GM12878 (cell line): Measurements from ENCODE around the gene ETV3L. TPM values are rescaled to one million over a fixed set of nuclear protein-coding genes. Genes with fewer than 3 reads are reported as not detected.

Source experiments
- BCL11A ChIP-seq: IDR thresholded peaks from 2 replicates; pipeline ENCODE4 v1.6.1; 2011; ENCODE audit warnings: low read depth, low read length
- CBX3 ChIP-seq: fragments of 200-600 bp; sonication (generic); IDR thresholded peaks from 2 replicates; pipeline ENCODE4 v1.6.1; 2016; ENCODE audit warnings: low read depth, borderline replicate concordance
- CEBPB ChIP-seq, 2 experiments: fragments of 150-350 bp in 1 of 2; IDR thresholded peaks; 2 replicates each; pipeline ENCODE4 v1.6.1; 2012 to 2014; ENCODE audit warnings: low read depth in 2 of 2, low read length in 2 of 2, borderline replicate concordance in 1 of 2, inconsistent platforms in 1 of 2
- GATAD2B ChIP-seq: fragments of 450-650 bp; conservative IDR thresholded peaks from 2 replicates; pipeline ENCODE4 v1.6.1; 2017; ENCODE audit warnings: low read depth, mild to moderate bottlenecking, moderate library complexity
- HDGF ChIP-seq: fragments of 450-650 bp; IDR thresholded peaks from 2 replicates; pipeline ENCODE4 v1.6.1; 2016; ENCODE audit warnings: antibody characterized with exemption
- IKZF2 ChIP-seq, 2 experiments: fragments of 450-650 bp; IDR thresholded peaks; 2 replicates each; pipeline ENCODE4 v1.6.1; 2017; ENCODE audit warnings: mild to moderate bottlenecking in 2 of 2, moderate library complexity in 2 of 2
- SPI1 ChIP-seq: IDR thresholded peaks from 2 replicates; pipeline ENCODE4 v1.6.1; 2011; ENCODE audit warnings: low read depth, mild to moderate bottlenecking, low read length, moderate library complexity, borderline replicate concordance; ENCODE audit not compliant: insufficient read depth
- SUZ12 ChIP-seq: fragments of 200-600 bp; sonication (generic); IDR thresholded peaks from one replicate; pipeline ENCODE4 v1.6.1; 2018; ENCODE audit warnings: antibody characterized with exemption, mild to moderate bottlenecking; ENCODE audit not compliant: unreplicated experiment
- polyA plus RNA-seq, 11 experiments: library from polyadenylated mRNA; depleted of rRNA in 4 of 11; unstranded in 6 of 11; stranded (reverse) in 5 of 11; fragments of >200 nt; fragmentation: Nextera tagmentation in 4 of 11; fragmentation: Illumina TruSeq in 1 of 11; extraction: Ambion mirVana in 4 of 11; extraction: Trizol in 1 of 11; gene quantifications; 1 replicate in 1 of 11; 2 replicates in 10 of 11; pipeline versions ENCODE4 v1.2.1 to v1.2.3, GENCODE V29; 2011 to 2016; ENCODE audit warnings: inconsistent platforms in 2 of 11, missing spikeins in 2 of 11, low read depth in 1 of 11
- total RNA-seq, 4 experiments: library from RNA; depleted of rRNA in 3 of 4; stranded (reverse); fragments of >200 nt in 3 of 4; fragmentation: Illumina TruSeq in 1 of 4; extraction: Trizol in 1 of 4; gene quantifications; 2 replicates each; pipeline versions ENCODE4 v1.2.1 to v1.2.3, GENCODE V29; 2013 to 2021
- TF ChIP-seq, protein P1 (sequence below): fragments of 450-650 bp; IDR thresholded peaks from 2 replicates; pipeline ENCODE4 v1.6.1; 2014; ENCODE audit warnings: mild to moderate bottlenecking
- TF ChIP-seq, protein P2 (sequence below): fragments of 450-650 bp; IDR thresholded peaks from 2 replicates; pipeline ENCODE4 v1.6.1; 2016; ENCODE audit warnings: mild to moderate bottlenecking
- TF ChIP-seq, protein P3 (sequence below): fragments of 450-650 bp; formaldehyde crosslinking; IDR thresholded peaks from 2 replicates; pipeline ENCODE4 v1.4.0; 2020; ENCODE audit warnings: mild to moderate bottlenecking, moderate library complexity

The ETV3L gene
- total and polyA plus RNA-seq, 10 of the 15 experiments (the other 5 are each of a cell fraction or from before 2014, with no cell fraction given): 0.03 to 1.3 (median 0.44) TPM

DNA sequence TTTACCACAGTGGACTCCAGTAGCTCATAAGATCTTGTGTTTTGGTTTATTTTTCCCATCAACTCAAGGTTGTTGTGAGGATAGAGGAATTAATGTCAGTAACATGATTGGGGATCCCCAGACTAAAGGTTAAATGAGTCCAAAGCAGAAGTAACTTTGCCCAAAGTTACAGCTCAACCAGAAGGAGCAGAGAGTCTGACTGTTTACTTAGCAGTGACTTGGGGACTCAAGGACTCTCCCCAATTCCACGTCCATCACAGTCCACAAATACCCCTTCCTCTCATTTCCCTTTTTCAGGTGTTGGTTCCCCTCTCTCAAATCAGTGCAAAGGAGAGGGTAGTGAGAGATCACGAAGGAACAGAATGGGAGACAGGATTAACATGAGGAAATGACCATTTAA, 42.6 kb upstream of the ETV3L start (continued):
- no peak for TF ChIP-seq CEBPB (IDR thresholded peaks at IDR 0.05; ENCODE audit: borderline replicate concordance in 1 of 2, low read depth in 2 of 2, low read length in 2 of 2)
- no peak for TF ChIP-seq HDGF
- no peak for TF ChIP-seq SUZ12
- TF ChIP-seq SPI1: peak; percentile 85
- TF ChIP-seq, protein P1, sequence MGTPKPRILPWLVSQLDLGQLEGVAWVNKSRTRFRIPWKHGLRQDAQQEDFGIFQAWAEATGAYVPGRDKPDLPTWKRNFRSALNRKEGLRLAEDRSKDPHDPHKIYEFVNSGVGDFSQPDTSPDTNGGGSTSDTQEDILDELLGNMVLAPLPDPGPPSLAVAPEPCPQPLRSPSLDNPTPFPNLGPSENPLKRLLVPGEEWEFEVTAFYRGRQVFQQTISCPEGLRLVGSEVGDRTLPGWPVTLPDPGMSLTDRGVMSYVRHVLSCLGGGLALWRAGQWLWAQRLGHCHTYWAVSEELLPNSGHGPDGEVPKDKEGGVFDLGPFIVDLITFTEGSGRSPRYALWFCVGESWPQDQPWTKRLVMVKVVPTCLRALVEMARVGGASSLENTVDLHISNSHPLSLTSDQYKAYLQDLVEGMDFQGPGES: no peak
- no peak for TF ChIP-seq CBX3
- TF ChIP-seq BCL11A: no peak
- TF ChIP-seq GATAD2B: no peak
- TF ChIP-seq, protein P2, sequence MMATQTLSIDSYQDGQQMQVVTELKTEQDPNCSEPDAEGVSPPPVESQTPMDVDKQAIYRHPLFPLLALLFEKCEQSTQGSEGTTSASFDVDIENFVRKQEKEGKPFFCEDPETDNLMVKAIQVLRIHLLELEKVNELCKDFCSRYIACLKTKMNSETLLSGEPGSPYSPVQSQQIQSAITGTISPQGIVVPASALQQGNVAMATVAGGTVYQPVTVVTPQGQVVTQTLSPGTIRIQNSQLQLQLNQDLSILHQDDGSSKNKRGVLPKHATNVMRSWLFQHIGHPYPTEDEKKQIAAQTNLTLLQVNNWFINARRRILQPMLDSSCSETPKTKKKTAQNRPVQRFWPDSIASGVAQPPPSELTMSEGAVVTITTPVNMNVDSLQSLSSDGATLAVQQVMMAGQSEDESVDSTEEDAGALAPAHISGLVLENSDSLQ: peak; percentile 31; the same call in 1 of the 2 replicates
- TF ChIP-seq, protein P3, sequence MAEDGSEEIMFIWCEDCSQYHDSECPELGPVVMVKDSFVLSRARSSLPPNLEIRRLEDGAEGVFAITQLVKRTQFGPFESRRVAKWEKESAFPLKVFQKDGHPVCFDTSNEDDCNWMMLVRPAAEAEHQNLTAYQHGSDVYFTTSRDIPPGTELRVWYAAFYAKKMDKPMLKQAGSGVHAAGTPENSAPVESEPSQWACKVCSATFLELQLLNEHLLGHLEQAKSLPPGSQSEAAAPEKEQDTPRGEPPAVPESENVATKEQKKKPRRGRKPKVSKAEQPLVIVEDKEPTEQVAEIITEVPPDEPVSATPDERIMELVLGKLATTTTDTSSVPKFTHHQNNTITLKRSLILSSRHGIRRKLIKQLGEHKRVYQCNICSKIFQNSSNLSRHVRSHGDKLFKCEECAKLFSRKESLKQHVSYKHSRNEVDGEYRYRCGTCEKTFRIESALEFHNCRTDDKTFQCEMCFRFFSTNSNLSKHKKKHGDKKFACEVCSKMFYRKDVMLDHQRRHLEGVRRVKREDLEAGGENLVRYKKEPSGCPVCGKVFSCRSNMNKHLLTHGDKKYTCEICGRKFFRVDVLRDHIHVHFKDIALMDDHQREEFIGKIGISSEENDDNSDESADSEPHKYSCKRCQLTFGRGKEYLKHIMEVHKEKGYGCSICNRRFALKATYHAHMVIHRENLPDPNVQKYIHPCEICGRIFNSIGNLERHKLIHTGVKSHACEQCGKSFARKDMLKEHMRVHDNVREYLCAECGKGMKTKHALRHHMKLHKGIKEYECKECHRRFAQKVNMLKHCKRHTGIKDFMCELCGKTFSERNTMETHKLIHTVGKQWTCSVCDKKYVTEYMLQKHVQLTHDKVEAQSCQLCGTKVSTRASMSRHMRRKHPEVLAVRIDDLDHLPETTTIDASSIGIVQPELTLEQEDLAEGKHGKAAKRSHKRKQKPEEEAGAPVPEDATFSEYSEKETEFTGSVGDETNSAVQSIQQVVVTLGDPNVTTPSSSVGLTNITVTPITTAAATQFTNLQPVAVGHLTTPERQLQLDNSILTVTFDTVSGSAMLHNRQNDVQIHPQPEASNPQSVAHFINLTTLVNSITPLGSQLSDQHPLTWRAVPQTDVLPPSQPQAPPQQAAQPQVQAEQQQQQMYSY (CRISPR knock-in tag): no peak
- TF ChIP-seq IKZF2 (IDR thresholded peaks at IDR 0.05): peak; percentile 45 to 56; a peak in 3 of 4 replicates
